Activated naive CD4-positive, alpha-beta T cell treated with Interleukin-2 at 50 U/mL for 16 hours (primary cell): ENCODE results near the gene COBL.

Source experiments
- DNase-seq: peaks from one replicate; pipeline ENCODE4 v3.0.0-alpha.2; 2020

COBL gene

DNA sequence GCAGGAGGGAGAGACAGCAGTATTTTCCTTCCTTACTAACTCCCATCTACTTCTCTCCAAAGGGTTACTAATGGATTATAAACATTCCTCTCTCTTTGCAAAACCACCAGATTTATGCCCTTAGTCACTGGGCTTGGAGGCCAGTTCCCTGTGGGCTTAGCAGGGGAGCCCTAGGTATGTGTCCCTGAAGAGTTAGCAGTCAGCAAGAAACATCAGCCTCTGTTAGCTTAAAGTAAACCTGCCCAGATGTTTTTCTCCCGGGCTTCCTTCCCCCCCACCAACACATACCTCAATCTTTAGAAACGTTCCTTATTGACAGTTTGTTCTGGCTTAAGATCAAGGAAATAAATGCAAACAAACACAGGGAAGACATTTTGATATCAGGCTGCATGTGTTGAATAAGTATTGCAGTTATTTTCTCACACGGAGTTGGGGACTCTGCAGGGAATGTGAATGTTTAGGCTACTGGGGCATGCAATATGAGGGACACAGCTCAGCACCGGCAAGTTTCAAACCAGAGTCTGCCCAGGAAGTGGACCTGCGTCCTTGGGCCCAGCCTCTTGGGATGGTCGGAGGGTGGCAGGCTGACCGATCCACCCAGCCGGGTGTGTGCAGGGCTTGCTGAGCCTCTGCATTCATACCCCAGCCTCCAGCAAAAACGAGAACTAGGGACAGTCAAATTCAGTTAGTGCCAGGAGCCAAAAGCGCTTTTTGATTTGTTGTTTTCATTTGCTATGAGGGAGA, 281.9 kb downstream of the COBL start:
- no peak for DNase-seq

DNA sequence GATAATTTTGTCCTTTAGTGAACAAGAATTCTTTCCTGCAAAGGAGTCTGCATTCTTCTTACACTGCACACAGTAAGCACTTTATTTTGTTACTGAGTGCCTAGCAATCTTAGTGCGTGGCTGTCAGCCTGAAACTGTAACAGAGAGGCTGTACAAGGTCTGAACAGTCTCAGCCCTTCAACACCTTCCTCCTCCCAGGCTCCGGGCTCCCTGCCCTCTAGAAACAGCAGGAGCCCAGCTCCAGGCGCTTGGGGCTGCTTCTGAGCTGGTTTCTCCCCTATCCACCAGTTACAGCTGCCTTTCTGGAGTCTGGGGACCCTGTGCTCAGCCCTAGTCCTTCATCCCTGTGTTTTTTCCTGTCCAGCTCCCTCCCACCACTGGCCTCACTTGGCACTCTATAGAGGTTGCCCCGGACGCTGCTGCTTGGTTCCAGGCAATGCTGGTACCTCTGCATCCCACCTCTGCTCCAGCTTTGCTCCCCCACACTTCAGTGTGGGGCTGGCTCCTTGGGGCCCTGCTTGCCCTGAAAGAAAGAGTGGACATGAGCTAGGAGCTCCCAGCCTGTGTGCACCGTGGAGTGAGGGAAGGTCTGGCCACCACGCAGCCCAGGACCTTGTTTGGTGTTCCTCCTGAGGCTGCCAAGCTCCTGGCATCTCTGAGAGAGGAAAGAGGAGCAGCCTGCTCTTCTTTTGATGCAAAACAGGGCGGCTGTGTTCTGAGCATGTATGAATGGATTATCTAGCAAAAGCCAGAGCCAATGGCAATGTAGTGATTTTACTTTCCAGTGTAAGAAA, 282.7 kb downstream of the COBL start:
- DNase-seq = no peak

DNA sequence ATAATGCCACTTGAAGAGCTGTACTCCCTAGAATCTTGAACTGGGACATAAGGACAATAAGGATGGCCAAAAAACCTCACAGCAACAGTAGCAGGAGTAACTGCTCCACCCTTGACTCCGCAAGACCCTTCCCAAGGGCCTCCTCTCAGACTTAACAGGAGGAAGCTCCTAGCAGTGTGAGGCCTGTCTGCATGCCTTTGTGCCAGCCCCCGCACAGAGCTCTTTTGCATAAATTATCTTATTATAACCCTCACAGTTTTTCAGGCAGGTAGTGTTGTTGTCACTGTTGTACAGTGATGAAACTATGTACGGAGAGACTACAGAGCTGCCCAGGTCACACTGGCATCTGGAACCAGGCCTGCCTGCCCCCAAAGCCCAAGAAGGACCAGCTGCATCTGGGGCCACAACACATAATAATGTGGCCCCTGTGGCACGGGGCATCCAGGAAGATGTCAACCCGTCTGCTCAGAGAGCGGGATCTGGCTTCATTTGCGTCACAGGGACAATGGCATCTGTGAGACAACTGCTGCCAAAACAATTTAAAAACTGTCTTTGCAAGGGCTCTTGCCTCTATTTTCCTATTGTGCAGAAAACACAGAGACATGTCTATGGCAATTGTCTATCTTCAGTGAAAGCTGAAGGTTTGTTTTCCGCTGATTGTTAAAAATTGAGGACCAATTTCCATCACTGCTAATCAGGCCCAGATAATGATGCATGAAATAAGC, 284.7 kb downstream of the COBL start:
- DNase-seq = no peak

DNA sequence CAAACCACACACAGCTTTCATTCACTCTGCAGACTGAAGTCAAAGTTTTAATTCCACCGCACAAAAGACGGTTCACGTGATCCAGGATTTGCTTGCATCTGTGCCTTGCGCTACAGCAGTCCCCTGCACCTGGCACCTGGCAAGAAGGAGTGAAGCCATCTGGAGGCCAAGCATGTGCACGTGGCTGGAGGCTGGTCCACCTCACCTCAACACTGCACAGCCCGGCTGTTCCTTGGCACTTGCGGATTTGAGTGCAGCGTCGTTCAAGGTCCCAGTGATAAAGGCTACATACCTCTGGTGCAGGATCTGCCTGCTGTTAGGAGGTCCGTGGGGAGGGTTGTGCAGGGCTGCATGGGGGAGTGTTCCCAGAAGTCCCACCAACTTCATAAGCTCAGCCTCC, 285.4 kb downstream of the COBL start:
- DNase-seq = no peak

DNA sequence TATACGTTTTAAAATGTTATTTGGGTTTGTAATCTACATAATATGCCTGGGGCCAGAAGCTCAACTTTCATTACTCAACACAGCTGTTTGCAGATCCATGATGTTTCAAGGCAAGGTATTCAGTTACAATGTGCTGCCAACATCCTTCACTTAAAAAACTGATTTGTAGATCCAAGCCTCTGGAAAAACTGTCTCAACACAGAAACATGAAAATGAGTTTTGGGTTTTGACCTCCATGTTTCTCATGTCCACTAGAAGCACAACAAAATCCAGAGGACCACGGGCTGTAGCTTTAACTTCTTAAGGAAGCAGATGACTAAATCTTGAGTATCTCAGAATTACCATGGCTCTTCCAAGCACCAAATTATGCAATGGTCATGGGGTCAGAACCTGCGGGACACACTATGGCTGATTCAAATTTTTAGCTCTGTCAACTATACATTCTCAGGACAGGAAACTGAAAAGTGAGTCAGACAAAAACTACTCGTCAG, 286.9 kb downstream of the COBL start:
- no peak for DNase-seq

DNA sequence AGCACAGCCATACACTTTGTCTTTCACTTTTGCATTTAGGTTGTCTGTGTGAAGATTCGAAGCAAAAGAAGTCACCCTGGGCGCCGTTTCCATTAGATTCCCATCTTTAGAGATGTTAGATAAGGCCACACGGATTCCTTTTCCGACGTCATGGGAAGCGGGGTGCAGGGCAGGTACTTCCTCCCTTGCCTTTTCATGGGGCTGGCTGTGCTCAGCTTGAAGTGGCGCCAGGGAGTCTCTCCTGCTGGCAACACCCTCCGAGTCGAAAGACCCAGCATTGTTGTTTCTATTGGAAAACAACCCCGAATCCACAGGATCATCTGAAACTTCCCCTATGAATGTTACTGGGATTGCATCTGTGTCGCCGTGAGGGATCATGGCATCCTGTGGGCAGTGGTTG, 287.5 kb downstream of the COBL start:
- no peak for DNase-seq

DNA sequence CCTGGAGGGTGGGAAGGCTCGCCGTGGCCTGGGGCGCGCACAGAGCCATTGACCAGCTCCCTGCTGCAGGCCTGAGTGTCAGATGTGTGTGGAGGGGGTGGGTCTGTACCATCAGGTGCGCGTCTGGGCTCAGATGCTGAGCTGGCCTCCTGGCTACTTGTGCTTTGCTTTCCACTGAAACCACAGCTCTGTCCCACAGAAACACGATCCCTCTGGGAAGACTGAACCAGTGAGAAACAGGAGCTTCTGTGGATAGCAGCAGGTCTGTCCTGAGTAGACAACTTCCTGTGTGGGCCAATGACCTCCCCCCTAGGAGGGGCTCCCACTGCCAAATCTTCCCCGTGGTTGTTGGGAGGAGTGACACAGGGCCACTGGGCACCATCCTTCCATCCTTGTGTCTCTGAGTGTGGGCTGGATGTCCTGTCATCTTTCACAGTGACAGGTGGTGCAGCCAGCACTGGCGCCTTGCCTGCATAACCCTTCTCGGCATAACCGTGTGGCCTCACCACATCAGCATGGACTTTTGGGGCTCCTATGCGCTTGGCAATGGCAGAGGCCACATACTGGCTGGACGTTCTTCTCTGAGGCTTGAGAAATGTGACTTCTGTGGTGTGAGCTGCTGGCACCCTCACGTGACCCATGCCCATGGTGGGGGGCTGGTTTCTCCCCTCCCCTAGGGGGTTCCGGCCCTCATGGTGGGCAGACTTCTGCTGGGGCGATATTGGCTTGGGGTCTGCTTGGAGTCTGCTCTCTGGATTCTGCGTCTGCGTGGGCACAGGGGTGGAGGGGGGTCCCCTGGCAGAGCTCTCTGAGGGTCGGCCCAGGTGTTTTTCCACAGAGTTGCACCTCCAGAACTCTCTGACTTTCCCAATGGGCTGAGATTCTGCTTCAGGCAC, 288.4 kb downstream of the COBL start:
- DNase-seq = no peak

DNA sequence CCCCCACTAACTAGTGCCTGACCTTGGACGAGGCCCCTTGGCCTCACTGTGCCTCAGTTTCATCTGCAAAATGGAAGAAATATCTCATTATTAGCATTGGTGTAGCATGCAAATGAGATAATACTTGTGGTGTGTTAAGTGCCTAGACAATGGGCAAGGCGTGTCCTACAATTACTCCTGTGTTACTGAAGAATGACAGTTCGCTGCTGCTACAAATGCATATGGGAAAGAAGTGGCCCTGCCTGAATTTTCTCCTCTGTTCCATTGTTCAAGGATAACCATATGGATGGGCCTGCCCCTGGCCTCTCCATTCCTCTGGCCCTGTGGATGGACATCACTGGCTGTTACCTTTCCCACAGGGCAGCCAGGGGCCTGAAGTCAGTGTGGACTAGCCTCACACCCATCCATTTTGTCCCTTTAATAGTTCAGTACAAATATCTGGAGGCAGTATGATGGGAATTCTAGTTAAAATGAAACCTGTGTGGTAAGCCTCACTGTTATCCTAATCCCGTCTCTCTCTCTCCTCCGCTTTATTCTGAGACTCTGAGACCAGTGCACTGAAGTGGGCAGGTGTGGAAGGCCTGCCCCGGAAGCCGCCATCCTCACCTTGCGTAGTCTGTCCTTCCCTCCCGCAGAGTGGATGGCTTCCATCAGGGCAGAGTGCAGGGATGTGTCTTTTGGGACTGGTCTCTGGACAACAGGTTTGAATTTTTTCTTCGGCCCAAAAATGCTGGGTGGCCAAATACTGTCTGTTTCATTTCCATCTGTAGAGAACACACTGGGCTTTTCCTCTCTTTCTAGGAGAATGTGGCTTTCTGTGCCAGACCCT, 289.3 kb downstream of the COBL start:
- no peak for DNase-seq

DNA sequence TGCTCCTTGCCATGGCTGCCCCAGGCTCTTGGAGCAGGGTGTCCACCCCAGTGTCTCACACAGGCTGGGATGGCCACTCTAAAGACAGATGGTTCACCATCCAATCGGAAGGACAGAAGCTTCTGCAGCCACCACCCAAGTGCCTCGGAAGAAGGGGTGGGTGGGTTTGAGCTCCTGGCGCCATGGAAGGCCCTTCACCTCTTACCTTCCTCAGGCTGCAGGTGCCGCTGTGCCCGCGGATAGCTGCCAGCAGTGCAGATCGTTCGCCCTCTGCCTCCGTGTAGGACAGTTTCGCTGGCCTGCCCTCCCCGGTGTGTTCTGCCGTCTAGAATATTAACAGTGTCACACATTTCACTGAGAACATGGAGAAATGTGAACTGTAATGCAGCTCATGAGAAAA, 290.3 kb downstream of the COBL start:
- no peak for DNase-seq

DNA sequence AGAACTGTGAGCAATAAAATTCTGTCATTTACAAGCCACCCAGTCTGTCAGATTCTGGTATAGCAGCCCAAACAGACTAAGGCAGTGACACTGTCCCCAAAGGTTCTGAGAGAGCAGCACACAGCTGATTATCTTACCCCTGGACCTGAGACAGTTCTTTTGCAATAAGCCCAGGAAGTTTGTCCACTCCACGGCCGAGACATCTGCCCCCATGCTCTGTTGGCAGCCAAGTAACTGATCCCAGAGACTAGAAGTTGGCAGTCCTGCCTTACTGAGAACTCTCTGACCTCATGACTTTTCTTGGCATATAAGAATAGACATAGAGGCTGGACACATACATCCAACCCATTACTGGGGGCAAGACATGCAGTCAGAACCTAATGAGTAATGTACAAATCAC, 290.9 kb downstream of the COBL start:
- DNase-seq = no peak

DNA sequence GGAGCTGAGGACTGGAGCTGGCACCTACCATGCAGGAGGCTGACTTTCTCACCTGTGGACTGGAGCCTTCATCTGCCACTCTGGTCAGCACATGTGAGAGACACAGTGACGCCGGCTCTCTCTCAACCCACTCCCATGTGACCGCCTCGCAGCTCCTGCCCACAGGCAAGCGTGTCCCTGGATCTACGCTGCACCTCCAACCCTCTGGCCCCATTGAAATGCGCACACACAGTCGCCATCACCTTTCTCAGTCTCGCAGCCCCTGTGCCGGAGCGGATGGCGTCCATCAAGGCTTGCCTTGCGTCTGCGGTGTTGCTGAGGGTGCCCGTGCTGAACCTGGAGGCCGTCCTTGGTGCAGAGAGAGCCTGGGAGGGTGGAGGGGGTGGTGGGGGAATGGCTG, 291.7 kb downstream of the COBL start:
- DNase-seq = no peak

DNA sequence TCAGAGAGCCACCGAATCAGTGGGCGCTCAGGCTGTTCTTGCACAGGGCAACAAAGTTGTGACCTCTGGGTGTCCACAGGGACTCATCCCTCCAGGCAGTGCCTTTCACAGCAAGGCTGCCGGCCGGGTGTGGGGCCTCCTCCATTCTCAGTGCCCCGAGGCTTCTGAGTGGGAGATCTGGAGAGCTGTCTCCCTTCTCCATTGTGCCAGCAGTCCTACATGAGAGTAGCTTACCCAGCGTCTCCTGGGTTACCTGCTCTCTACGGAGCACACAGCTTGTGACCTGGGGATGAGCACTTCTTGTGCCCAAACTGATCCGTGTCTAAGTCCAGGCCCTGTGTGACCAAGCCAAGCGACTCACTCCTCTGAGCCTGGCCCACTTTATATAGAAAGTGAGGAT, 293.1 kb downstream of the COBL start:
- DNase-seq = no peak

DNA sequence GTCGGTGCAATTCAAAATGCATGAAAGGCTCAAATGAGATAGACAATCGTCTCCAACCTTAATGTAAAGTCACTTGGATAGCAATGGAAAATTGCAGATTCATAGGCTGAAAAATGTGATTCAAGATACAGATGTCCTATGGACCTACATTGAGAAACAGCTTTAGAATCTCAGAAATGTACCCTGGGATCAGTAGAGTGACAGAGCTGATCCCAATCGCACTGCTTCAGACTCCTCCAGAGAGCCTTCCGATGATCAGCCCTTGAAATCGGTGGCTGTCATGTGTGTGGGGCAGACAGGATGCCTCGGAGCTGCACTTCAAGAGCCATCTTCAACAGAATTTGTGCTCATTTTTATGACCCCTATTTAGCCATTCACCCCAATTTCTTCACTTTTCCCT, 293.8 kb downstream of the COBL start:
- no peak for DNase-seq

DNA sequence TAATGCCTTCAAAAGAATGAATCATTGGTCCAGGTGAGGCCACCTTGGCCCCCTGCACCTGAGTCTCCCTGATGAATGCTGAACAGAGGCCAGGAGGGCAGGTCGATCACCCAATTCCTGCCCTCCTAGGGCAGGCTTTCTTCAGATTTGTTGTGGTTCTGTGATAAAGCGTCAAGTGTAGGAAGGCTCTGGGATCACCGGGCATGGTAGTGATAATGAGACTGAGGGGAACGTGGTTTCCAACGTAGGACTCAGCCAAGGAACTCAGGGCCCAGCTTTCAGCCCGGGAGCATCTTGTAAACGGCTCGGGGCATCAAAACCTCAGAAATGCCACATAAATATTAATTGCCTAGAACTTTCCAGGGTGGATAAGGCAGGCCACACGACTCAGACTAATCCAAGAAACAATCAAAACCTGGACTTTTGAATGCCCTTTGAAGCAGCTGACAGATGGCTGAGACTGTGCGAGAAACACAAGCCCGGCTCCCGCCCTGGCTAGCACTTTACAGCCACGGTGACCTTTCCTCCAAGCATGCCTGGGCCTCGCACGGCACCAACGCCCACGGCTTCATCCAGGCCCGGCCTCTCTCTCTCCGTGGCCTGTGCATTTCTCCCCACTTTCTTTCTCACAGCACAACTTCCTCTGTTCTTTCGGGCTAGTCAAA, 294.6 kb downstream of the COBL start:
- DNase-seq = no peak

DNA sequence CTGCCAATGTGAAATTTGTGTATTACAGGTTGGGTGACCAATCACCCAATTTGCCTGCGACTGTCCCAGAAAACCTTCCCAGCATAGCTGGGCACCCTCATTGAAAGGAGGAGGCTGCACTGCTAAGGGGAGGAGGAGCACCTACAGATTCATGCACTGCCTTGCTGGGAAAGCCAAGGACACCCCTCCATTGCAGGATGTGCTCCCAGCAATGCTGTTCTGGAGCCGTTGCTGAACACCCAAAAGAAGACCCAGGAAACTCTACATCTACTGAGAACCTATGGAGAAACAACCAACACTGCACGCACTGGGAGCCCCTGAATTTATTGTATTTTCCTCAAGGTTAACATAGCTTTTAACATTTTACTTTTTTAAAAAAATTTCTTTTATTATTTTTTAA, 295.7 kb downstream of the COBL start:
- no peak for DNase-seq

DNA sequence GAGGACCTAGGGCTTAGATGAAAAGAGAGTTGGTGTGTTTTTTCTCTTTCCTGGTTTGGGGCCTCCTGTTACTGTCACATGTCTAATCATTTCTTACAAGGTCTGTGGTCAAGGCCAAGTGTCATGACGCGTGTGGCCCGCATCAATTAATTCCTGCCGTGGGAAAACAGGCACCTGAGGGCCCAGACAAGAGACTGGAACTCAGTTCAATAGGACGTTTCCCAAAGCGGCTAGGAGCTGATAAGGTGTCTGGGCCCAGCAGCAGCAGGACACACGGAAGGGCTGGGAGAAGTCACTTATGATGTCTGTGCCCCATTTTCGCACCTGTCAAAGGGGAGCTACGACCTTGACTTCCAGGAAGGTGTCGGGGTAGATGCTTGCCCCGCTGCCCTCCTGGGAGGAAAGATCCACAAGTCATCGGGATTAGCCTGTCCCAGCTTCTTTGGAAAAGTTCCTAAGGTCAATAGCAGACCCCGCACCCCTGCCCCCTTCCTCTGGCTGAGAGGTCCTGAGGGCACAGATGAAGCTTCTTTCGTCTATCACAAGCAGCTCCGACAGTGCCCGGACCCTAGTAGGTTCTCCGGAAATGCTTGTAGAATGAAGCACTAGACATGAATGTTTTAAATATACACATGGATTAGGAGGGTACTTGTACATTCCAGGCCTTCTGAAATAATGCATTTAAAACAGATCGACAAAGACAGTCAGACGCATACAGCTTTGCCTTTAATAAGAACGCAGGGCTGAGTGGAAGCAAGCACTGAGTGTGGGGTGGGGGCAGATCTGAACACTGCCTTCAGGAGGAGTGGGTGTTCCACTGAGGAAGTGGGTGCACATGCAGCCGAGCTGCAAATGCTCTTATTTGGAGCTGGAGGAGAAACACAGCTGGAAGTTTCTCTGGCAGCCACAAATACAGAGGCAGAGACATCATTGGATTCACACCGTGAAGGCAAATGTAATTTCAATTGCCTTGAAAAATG, 296.4 kb downstream of the COBL start:
- no peak for DNase-seq

DNA sequence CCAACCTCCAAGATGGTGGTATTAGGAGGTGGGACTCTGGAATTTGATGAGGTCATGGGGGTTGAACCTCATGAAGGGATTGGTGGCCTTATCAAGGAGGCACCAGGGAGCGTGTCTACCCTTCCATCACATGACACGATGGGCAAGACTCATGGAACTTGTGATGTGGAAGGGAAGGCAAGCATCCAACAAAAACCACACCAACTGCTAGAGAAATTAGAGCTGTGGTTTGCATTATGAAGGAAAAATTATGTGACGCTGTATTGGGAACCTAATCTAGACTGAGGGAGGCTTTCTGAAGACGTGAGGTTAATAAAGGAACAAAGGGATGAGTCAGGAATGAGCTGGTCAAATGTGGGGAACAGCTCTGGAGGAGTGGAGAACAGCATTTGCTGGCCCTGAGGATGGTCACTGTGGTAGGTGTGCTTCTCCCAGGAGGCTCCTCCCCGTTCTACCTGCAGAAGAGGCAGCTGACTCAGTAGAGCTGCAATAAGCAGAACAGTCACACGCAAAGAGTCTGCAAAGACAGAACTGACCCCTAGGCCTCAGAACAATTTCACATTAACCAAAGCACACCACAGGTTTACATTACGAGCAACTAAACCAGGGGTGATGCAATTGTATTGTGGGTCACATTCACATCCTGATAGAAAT, 297.3 kb downstream of the COBL start:
- no peak for DNase-seq

DNA sequence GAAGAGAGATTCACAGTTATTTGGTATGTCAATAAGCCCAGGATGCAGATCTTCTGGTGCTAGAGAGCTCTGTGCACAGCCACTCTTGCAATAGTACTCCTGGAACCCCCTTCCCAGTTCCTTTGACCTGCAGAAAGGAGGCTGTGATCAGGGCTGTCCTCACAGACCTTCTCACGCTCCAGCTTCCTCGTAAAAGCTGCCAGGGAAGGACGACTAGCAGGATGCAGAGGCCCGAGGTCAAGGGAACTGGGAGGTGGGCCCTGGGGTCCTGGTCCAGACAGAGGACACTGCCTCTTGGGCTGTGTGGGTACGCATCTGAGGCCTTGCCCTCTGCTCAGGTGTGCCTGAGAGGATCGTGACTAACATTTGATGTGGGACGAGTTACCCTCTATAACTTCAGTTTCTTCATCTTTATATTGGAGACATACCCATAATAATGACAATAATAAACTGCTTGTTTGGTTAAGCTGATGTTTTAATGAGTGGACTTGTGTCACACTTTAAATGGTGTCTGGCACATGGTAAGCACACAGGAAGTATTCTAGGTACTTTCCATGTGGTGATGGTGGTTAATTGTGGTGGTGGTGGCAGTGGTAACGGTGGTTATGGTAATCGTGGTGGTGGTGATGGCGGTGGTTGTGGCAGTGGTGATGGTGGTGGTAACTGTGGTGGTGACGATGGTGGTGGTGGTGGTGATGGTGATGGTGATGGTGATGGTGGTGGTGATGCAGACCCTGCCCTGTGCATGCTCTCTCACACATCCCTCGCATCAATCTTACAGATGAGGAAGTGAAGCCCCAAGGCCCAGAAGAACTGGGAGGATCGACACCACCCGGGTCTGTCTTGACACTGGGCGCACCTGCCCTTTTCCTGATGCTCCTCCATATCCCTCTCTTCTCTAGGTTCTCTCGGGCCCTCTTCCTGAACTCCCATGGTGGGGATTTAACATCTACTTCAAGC, 298.8 kb downstream of the COBL start:
- no peak for DNase-seq
